ENCODE measurements around the gene ADAM22.
"Not testable (repeated sequence)": the region's sequence is repeated elsewhere in the genome, so short reads cannot be mapped to it uniquely, and the experiment has no call there.

The ADAM22 gene, protein sequence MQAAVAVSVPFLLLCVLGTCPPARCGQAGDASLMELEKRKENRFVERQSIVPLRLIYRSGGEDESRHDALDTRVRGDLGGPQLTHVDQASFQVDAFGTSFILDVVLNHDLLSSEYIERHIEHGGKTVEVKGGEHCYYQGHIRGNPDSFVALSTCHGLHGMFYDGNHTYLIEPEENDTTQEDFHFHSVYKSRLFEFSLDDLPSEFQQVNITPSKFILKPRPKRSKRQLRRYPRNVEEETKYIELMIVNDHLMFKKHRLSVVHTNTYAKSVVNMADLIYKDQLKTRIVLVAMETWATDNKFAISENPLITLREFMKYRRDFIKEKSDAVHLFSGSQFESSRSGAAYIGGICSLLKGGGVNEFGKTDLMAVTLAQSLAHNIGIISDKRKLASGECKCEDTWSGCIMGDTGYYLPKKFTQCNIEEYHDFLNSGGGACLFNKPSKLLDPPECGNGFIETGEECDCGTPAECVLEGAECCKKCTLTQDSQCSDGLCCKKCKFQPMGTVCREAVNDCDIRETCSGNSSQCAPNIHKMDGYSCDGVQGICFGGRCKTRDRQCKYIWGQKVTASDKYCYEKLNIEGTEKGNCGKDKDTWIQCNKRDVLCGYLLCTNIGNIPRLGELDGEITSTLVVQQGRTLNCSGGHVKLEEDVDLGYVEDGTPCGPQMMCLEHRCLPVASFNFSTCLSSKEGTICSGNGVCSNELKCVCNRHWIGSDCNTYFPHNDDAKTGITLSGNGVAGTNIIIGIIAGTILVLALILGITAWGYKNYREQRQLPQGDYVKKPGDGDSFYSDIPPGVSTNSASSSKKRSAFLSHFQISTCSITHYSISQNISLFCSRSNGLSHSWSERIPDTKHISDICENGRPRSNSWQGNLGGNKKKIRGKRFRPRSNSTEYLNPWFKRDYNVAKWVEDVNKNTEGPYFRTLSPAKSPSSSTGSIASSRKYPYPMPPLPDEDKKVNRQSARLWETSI

GRCh38 chr7:87933953-87934698, at the start of gene ADAM22:
TSS of gene ADAM22 (plus strand) at chr7:87934251. CDS start at chr7:87934466, 215 bp downstream.
- DNase-seq = peak; percentile 98

DNA sequence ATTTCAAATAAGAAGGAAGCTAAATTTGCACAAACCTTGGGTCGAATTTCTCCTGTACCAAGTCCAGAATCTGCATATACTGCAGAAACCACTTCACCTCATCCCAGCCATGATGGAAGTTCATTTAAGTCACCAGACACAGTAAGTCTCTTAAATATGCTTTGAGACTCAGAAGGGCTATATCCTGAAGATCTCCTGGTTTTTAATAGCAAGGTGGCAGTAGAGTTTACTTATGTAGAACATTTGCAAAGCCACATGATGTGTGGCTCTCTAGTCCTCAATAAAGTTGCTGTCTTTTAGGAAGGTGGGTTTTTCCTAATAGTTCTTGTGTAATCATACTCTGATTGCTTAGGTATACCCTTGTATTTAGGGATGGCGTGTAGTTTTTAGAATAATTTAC, 49.0 kb upstream of the ADAM22 start:
- no peak for DNase-seq

DNA sequence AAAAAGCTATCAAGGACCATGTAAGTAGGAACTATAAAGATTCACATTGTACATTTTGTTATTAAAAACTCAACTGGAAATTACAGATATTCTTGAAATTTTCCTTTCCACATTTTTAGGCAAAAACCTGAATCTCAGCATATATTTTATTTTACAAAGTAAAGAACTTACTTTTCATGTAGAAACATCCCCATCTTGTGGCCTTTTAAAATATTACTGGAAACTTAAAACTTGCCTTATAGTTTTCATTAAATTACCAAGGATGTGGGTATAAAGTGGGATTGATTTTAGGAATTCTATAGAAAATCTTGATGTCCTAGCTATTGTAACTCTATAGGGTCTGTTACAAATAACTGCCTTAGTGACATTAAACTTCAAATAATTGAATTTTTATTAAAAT, 47.2 kb upstream of the ADAM22 start:
- DNase-seq = peak; percentile 23

DNA sequence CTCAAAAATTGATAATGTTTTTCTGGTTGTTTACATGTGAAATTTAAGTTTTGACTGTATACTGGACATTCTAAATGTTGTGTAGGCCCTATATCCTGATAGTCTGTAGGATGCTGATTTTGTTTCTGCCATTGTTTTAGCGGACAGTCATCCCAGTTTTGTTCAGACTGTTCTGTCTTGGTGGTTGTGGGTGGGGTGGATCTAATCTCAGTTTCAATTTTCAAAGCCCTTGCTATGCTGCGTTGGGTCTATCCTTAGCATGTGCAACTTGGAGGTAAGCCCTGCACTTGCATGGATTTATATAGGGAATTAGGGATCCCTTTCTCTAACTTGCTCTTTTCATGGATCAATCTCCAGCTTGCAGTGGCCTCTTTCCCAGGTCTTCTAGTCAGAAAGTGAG, 38.7 kb upstream of the ADAM22 start:
- DNase-seq = no peak

DNA sequence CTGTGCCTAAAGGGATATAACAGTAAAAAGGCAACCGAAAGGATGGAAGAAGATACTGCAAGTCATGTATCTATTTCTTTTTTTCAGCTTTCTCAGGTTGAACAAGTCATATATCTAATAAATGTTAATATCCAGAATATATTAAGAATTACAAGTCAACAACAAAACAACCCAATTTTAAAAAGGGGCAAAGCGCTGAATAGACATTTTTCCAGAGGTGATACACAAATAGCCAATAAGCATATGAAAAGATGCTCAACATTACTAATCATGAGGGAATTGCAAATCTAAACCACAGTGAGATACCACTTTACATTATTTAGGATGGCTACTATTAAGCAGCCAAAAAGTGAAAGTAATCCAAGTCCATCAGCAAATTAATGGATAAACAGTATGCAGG, 34.8 kb upstream of the ADAM22 start:
- DNase-seq = no peak

DNA sequence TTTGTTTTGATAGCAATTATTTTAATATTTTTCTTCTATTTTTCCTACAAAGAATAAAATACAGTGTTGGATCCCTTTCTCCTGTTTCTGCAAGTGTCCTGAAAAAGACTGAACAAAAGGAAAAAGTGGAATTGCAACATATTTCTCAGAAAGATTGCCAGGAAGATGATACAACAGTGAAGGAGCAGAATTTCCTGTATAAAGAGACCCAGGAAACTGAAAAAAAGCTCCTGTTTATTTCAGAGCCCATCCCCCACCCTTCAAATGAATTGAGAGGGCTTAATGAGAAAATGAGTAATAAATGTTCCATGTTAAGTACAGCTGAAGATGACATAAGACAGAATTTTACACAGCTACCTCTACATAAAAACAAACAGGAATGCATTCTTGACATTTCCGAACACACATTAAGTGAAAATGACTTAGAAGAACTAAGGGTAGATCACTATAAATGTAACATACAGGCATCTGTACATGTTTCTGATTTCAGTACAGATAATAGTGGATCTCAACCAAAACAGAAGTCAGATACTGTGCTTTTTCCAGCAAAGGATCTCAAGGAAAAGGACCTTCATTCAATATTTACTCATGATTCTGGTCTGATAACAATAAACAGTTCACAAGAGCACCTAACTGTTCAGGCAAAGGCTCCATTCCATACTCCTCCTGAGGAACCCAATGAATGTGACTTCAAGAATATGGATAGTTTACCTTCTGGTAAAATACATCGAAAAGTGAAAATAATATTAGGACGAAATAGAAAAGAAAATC, 26.7 kb upstream of the ADAM22 start:
- not testable (repeated sequence) for DNase-seq

- DNase-seq = not testable (repeated sequence)
Observed at GRCh38 chr7:87908814-87909213, 25.2 kb upstream of the ADAM22 start.

GRCh38 chr7:87912121-87912520, 21.9 kb upstream of the ADAM22 start:
- no peak for DNase-seq

DNA sequence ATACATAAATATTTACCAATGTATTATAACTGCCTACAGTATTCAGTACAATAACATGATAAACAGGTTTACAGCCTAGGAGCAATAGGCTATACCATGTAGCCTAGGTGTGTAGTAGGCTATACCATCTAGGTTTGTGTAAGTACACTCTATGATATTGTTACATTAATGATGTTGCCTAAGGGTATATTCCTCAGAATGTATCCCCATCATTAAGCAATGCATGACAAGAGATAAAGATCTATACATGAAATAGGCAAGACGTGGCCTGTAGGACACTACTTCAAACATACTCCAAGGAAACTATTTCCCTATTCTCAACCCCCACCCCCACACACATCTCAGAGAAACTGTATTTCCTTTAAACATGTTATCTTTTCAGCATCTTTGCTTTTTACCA, 15.3 kb upstream of the ADAM22 start:
- no peak for DNase-seq

DNA sequence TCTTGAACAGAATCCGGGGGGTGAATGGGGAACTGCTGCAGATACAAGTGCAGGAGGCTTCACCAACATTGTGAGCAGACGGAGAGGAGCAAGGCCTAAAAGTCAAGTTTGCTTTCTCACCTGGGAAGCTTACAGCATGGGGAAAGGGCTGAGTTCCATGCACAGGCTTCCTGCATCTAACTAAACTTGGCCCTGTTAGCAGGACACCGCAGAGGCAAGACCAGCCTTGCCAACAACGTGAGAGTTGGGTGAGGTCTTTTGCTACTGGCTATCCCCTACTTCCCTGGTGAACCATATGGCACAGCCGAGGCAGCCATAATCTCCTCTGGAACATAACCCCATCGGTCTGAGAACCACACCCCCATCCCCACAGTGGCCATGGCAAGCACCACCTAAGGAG, 14.2 kb upstream of the ADAM22 start:
- DNase-seq = no peak

GRCh38 chr7:87920578-87920977, 13.5 kb upstream of the ADAM22 start:
- DNase-seq = no peak

GRCh38 chr7:87922759-87923395, 11.2 kb upstream of the ADAM22 start:
- not testable (repeated sequence) for DNase-seq

DNA sequence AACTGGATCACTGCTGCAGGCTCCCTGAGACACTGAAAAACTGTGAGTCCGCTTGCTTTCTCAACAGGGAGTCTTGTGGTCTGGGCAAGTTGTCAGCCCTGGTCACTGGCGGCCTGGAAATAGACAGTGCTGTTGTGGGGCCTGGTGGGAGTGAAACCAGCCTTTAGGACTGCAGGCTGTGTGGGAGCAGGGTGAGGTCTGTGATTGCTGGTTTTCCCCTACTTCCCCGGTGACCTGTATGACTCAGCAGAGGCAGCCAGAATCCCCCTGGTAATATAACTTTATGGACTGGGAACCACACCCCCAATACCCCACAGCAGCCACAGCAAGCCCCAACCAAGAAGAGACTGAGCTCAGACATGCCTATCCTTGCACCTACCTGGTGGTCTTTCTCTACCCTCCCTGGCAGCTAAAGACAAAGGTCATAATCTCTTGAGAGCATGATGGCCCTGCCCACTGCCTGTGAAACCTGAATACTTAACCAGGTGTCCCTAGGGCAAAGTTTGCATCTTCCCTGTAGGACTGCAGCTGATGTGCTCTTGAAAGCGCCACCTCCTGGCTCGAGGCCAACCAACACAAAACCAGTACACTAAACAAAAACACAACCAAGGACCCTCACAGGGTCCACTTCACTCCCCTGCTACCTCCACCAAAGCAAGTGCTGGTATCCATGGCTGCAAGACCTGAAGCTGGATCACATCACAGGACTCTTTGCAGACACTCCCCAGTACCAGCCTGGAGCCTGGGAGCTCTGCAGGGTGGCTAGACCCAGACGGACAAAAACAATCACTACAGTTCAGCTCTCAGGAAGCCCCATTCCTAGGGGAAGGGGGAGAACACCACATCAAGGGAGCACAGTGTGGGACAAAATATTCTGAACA, 7.2 kb upstream of the ADAM22 start:
- DNase-seq = no peak

- no peak for DNase-seq
Observed at GRCh38 chr7:87933605-87933952, 472 bp upstream of the ADAM22 start.

- DNase-seq = peak; percentile 59
Observed at GRCh38 chr7:87934699-87935383, 790 bp downstream of the ADAM22 start.

DNA sequence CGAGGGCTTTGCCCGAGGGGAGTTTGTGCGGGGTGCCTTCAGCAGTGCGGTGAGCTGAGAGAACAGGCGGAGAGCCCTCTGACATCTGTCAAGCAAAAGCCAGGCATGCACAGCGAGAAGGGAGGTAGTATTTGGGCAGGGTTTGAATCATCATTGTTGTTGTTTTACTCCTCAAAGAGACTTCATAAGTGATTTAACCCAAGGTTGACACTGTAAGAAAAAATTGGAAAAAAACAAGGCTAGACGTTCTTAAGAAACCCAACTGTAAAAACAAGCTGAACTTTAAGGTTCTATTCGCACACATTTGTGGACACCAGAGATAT, 1.3 kb downstream of the ADAM22 start:
- DNase-seq = no peak

GRCh38 chr7:87941138-87941537, 7.1 kb downstream of the ADAM22 start:
- DNase-seq = no peak

DNA sequence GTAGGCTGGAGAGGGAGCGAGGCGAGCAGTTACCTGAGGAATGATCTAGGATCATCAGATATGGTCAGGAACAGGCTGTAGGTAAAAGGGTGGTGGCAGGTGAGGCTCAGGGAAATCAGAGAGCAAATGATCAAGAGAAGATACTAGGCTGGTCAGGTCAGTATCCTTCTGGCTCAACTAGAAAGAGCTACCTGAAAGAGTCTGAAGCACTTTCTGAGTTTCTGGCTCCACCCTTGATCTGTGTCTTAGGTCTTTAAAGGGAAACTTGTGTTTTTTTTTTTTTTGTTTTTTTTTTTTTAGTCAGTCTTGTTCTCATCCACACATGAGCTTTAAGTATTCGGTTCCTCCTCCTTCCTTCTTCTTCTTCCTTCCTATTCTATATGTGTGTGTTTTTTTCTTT, 10.5 kb downstream of the ADAM22 start:
- no peak for DNase-seq

DNA sequence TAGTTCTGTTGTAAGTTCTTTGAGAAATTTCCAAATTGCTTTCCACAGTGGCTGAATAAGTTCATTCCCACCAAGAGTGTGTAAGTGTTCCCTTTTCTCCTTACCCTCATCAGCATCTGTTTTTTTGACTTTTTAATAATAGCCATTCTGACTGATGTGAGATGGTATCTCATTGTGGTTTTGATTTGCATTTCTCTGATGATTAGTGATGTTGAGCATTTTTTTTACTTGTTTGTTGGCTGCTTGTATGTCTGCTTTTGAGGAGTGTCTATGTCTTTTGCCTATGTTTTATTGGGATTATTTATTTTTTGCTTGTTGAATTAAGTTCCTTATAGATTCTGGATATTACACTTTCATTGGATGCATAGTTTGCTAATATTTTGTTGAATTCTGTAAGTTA, 11.9 kb downstream of the ADAM22 start:
- not testable (repeated sequence) for DNase-seq

GRCh38 chr7:87948371-87948770, 14.3 kb downstream of the ADAM22 start:
- DNase-seq = no peak
